NCI-H1436 (cell line): ENCODE data around the gene THTPA.
"Not testable (repeated sequence)": the region's sequence is repeated elsewhere in the genome, so short reads cannot be mapped to it uniquely, and the experiment has no call there.

ENCODE experiments used
- DNase-seq: peaks from one replicate; lab custom pipeline; 2025; lab: John Stamatoyannopoulos, UW

The THTPA gene

DNA sequence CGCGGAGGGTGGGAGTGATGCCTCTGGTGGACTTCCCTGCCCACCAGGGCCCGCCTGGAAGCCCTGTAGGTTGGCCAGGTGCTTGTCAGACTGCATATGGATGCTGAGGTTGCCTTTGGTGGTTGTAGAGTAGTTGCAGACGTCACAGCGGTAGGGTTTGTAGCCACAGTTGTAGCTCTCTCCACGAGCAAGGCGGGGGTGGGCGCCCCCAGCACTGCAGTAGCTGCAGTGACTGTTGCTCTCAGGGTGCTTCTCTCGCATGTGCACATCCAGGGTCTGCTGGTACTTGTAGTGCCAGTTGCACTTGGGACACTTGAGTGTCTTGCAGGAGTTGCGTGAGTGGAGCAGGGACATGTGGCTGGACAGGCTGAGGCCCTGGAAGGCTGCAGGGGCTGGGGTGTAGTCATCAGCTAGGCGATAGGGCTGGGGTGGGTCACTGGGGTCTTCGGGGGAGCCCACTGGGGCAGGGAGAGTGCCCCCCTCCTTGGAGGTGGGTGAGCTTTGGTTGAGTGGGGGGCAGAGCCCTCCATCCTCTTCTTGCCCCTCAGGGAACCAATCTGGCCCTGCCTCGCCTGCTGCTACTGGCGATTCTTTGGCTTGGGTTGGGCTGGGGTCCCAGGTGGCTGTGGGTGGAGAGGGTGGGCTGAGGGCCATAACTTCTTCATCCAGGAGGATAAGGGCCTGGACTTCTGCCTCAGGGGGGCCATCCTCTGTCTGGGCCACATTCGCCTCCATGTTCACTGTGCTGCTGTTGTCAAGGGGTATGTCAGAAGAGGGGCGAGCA, 22.2 kb upstream of the THTPA start:
- no peak for DNase-seq

DNA sequence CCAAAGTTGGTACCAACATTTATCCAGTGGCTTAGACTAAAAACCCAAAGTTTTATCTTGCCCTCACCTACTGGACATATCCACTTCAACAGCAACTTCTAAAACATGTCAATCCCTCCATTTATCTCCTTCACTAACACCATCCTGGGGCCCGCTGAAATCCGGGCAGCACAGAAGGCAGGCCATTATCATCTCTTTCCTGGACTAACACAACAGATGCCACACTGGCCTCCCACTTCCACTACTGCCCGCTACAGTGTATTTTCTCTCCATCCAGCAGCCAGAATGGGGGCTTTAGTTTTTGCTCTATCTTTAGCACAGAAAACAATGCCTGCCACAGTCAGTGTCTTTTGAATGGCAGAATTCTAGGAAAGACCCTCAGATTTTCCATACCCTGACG, 20.1 kb upstream of the THTPA start:
- no peak for DNase-seq

DNA sequence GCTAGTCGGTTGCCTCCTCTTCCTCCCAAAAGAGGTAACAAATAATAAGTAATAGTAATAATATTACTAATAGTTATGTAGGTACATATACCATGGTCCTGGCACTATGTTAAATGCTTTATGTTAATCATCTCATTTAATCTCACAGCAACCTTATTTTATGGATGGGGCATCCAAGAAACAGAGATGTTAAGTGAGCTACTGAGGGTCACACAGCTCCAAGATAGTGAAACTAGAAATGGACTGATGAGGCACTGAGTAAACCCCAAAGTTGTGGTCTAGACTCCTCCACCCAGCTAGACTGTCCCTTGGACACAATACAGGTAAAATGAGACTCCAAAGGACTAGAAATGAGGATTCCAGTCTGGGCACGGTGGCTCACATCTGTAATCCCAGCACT, 19.6 kb upstream of the THTPA start:
- DNase-seq, result no peak

DNA sequence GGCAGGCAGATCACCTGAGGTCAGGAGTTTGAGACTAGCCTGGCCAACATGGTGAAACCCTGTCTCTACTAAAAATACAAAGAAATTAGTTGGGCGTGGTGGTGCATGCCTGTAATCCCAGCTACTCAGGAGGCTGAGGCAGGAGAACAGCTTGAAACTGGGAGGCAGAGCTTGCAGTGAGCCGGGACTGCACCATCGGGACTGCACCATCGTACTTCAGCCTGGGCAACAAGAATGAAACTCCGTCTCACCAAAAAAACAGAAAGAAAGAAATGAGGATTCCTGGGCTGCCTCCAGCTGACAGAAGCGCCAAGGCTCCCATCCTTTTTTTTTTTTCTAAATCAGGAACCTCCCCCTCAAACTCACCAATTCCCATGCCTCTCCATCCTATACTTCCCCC, 19.2 kb upstream of the THTPA start:
- DNase-seq, result not testable (repeated sequence)

DNA sequence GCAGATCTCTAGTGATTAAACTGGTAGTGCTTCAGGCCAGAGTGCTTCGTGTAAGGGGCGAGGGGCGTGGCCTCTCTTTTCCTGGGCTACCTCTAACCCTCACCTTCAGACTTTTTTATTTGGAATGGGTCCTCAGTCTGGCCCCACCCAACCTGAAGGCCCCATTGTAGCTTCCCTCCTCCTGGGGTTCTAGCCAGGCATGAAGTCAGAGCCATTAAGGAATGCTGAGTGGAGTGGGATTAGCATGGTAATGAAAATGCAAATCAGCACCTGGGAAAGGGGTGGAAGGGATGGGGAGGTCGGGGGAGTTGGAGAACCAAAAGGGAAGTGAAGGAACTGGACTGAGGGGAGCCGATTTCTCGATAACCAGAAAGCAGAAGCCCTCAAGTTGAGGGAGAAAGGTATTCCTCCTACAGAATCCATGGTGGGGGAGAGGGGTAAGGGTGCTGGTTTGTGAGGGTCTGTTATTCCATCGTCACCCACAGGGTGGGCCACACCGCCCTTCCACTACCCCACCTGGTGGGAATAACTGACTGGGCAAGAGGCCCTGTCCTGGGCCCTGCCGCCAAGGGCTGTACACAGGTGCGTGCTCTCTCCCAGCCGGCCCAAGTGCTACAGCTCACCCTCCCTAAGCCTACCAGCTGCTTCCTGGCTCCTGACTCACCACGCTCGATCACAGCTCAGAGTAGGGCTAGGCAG, 18.6 kb upstream of the THTPA start:
- DNase-seq, result no peak

DNA sequence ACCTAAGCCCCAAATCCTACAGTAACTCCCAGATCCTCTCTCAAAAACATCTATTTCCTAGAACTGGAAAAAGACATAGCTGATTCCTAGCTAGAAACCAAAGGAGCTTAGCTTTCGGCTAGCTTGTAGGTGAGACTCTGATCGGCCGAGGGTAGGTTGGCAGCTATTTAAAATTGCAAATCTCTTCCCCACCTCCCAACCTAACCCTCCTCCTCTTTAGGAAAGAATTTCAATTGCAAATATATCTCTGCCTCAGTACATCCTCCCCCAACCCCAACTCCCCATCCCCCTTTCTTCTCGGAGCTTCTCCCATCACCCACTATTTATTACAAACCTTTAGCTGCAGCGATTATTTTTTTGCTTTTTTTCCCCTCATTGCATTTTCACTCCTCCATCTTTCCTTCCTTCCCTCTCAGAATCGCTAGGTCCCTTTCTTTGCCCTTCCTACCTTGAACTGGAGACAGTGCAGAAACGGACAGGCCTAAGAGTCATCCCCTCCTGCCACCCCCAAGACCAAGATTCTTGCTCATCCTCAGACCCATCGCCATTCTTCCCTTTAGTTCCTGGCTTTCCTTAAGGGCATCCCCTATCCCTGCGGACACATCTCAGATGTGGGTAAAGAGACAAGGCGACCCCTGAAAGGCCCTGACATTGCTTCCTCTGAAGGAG, 17.9 kb upstream of the THTPA start:
- DNase-seq, result no peak

DNA sequence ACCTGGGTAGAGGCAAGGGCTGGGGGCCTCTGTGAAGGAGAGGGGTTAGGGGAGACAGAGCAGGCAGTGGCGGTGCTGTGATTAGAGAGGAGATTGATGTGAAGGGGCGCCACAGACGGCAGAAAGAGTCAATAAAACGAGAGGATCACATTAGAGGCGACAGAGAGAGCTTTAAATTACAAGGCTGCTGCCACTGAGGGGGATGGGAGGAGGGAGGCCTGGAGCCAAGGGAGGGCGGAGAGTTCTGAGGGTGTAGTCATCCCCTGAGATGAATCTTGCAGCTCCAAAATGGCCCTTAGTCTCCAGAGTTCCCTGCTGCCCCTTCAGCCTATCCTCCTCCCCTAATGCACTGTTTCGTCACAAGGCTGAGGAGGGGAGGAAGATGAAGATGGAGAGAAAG, 17.3 kb upstream of the THTPA start:
- peak; percentile 74 for DNase-seq

DNA sequence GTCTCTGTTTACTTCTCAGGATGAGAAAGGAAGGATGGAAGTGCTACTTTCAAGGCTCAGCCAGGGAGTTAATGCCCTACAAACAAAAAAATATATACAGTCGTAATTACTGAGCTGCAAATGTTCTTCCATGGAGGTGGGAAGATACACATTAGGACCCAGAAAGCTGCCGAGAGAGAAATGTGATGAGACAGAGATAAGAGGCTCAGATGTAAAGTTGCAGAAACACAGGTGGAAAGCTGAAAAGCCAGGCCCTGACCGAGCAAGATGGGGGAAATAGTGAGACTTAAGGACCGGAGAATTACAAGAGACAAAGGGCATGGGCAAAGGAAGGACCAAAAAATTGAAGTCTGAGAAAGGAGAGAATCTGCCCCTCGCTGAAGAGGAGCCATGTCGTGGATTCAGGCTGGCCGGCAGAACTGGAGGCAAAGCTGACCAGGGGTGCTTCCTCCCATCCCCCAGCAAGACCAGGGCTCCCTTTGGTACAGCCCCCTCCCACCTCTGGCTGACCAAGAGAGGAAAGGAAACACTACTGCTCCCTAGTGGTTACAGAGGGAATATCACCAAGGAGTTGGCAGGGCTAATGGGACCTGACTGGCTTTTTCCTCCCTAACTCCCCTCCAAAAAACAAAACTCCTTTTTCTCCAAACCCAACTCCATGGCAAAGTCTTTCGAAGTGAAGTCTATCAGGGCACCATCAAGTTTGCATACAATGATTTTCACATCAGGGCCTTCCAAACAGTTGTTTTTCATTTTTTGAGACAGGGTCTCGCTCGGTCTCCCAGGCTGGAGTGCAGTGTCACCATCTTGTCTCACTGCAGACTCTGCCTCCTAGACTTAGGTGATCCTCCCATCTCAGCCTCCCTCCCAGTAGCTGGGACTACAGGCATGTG, 16.6 kb upstream of the THTPA start:
- DNase-seq, result peak; percentile 44

DNA sequence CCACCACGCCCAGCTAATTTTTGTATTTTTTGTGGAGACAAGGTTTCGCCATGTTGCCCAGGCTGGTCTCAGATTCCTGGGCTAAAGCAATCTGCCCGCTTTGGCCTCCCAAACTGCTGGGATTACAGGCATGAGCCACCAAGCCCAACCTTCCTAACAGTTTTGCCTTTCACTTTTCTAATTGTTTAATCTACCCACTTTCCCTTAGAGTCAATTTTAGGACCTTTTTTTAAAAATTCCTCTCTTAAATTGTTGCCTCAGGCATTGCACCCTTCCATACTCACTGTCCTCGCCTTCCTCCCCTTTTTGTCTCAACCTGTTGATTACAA, 16.0 kb upstream of the THTPA start:
- DNase-seq, result no peak

DNA sequence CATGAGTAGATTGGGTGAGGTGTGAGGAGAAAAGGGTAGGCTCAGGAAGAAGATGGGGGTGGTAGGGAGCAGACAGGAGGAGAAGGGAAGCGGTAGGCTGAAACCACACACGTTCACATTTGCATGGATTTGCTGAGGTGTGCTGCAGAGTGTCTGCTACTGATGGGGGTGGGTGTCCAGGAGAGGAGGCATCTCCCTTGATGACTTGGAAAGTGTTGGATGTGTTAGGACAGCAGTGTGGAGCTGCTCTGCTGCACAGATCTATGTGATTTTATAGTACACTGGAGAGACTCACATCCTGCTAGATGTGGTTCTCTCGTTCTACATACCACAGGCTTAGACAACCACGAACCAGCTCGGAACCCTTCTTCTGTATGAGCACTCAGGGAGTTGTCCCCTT, 13.8 kb upstream of the THTPA start:
- no peak for DNase-seq

DNA sequence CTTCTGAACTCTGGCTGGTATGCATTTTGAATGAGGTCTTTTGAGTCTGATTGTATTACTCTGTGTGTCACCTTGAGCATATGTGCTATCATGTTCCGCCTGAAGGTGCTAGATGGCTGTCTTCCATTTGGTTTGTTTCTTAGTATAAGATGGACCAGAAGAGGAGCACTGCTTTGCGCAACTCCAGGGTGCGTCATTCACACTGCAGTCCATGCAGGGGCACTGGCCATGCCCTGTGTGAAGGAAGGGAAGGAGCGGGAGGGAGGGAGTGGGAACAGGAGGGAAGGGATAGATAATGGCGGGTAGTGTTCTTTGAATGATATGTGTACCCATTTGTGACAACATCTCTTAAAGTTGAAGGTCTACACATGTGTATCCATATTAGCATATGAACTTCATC, 12.7 kb upstream of the THTPA start:
- DNase-seq, result no peak

DNA sequence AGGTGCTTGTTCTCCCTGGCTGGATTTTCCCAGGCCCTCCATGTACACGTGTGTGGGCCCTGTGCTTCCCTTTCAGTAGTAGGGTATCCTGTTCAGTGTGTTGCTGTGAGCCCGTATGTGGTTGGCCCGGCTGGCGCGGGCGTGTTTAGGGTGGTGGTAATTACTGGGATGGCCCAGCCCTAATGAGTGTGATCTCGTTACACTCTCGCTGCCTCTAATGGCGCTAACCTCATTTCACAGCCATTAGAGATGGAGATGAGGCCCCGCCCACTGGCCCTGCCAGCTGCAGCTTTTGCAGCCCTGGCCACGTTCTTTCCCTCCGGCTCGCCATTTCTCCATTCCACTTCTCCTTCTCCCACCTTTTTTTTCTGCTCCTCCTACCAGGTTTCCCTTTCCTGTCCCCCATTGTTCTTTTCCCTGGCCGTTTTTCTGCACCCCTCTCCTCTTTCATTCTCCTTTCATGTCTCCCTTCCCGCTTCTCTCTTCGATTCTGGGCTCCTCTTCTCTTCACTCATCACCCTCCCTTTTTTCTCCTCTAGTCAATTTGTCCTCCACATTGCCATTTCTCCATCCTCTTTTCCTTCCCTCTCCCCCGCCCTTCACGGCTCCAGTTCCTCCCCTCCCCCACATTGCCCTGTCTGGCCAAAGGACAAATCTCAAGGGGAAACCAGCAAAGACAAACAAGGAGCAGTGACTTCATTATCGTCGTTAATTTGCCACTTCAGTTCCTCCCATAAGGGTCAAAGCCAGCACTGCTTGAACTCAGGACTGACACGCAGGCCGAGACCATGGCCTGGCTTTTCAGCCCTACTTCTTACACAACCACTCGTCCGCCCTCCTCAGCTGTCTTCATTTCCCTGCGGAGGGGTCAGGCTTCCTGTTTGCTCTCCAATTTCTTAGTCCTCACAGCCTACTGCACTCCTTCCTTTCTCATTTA, 11.3 kb upstream of the THTPA start:
- peak; percentile 96 for DNase-seq

DNA sequence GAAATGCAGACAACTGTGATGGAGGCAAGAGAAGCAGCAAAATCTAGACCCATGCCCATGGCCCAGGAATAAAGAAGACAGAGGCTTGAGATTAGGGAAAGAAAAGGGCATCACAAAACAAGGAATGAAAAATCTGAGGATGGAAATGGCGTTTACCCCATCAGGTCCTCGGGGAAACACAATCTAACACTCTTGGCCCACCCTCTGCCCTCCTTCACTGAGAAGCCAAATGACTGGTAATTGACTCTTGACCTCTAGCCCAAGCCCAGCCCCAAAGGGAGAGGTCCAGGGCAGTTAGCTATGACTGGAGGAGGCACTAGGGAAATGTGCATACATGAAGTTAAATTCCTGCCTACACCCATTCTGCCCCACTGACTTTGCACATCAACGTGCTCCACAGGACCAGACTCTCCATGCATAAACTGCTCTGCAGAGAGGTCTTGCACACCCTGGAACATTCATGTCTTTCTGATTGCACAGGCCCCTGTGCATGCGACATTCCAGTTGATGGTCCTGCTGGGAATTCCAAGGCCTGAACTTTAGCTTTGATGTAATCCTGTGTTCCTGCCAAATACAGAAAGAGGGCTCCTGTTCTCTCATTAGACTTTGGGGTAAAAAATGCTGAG, 10.2 kb upstream of the THTPA start:
- no peak for DNase-seq

DNA sequence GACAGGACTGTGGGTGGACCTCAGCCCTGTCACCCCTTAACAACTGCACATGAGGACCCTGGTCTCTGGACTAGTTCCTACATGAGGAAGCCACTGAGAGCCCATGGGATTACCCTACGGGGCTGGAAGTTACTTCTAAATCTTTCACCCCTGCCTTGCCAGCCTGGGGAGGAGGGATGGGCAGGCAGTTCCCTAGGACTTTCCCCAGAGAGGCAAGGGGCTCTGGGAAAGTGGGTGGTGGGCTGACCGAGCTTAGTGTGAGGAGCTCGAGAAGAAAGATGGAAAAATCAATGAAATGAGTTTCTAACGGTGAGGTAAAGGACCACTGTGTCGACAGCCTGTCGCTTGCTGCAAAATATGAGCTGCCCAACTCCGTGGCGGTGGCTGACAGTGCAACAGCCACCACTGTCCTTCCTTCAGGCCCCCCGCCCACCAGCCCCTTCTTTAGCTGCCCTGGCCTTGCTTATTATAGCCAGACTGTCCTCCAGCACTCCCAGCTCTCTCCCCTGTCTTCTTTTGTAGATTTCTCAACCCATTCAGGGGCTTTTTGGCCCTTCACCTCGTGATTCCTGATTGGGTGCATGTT, 9.5 kb upstream of the THTPA start:
- no peak for DNase-seq

DNA sequence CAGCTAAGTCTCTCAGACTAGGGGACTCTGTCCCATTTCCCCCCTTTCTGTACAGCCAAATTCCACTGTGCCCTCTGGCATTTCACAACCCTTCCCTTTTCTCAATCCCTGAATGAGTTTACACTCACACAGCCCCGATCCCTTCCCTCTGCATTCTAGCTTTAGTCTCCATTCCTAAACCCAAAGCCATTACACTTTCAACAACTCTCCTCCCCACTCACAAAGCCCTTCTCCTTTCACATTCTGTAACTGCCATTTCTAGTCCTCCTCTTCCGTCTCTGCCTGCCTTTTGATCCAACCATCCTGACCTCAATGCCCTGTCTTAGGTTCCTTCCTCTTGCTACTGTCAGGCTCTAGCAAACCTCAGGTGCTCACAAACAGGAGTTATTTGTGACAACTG, 8.1 kb upstream of the THTPA start:
- DNase-seq, result no peak

DNA sequence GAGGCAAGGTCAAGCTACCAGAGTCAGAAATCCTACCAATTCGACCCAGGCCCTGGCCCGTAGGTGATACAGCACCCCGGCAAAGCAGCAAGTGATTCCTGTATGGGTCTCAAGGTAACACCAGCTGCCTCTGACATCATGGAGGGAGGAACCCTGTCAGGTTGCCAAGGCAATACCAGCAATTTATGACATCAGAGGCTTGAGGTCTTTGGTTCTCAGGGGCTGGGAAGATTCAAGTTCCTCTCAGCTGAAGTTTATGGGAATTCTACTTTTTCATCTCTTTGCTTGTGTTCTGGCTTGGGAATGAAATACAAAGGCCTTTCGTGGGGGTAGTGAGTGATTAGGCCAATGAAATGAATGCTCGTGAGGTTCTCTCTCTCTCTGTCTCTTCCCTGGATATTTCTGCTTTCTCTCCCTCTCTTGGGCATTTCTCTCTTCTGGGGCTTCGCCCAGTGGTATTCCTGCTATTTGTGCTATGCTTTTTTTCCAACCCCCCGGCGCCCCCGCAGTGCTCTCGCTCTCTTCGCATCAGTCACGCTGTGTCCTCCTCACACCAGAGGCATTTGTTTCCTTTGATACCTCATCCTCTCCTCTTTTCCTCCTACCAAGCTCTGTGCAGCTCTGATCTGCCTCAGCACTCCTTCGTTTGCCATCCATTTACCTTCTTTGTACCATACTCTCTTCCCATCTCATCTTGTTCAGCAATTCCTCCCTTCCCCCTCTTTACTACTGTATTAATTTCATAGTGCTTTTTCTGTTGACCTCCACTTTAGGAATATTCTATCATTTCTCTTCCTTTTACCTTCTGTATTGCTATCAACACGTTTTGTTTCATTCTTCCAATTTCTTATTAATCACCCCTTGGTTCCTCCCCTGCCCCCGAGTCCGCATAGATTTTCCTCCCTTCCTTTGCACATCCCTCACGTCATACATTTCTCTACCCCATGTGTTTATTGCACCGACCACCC, 7.4 kb upstream of the THTPA start:
- peak; percentile 67 for DNase-seq

DNA sequence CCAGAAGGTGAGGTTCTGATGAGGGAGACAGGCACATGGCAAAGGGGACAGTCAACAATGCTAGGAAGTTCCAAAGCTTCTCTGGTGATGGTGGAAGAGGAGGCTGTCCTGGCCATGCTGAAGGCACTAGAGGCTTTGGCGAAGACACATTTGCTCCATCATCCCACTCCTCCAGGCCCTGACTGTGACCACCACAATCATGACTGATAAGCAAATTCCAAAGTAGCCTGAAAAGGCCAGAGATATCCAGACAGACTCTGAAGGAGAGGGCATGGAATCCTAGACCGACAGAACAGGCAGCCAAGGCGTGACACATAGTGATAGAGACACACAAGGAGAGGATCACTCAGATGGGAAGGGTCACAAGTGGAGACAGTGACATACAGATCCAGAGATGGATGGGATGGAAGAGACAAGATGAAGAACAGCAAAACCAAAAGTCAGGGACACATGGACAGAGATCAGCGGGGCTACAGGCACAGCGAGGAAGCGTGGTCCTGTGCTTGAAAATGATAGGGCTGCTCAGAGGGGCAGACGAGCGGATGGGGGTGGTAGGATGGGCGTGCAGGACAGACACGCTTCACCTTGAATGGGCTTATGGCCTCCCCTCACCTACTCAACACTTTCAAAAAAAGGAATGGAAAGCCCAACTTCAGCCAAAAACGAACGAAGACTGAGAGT, 5.8 kb upstream of the THTPA start:
- DNase-seq, result no peak

DNA sequence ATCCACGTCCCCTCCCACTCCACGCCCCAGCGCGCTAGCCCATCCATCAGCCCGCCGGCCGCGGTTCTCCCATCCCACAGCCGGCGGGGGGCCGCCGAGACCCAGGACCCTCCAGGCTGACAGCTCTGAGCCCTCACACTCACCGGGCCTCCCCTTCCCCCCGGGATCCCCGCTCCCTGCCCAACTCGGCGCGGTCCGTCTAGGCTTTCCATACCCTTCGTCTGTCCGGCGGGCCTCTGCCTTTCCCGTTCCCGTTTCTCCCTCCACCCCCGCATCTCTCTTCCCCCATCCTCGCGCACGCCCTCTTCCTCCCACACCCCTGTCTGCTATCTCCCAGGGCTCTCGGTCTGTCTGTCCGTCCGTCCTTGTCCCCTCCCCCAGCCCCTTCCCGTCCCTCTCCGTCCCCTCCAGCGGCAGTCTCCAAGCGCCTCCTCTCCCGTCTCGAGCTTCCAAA, 5.2 kb upstream of the THTPA start:
- no peak for DNase-seq
